Neutrophil (primary cell): Measurements from ENCODE around the gene SMIM41.

Source experiments
- H3K27ac ChIP-seq: fragments of 200-600 bp; sonication (generic); 2 replicates; pipeline ENCODE4 v1.5.1; 2016; ENCODE audit warnings: mild to moderate bottlenecking, moderate library complexity
- H3K27me3 ChIP-seq: fragments of 200-600 bp; sonication (generic); 2 replicates; pipeline ENCODE4 v1.6.0; 2016; ENCODE audit warnings: mild to moderate bottlenecking
- H3K36me3 ChIP-seq: fragments of 200-600 bp; sonication (generic); 2 replicates; pipeline ENCODE4 v1.5.1; 2017
- H3K4me1 ChIP-seq, 2 experiments: fragments of 200-600 bp in 1 of 2; sonication (generic) in 1 of 2; 1 replicate in 1 of 2; 2 replicates in 1 of 2; pipeline versions ENCODE4 v1.5.1 to v1.6.1; 2013 to 2016; ENCODE audit warnings: low read depth in 1 of 2, low read length in 1 of 2, mild to moderate bottlenecking in 1 of 2, moderate library complexity in 1 of 2; ENCODE audit not compliant: control insufficient read depth in 1 of 2, insufficient read depth in 1 of 2
- H3K4me3 ChIP-seq, 2 experiments: fragments of 200-600 bp in 1 of 2; sonication (generic) in 1 of 2; 1 replicate in 1 of 2; 2 replicates in 1 of 2; pipeline ENCODE4 v1.5.1; 2013 to 2016; ENCODE audit warnings: low read depth in 1 of 2, low read length in 1 of 2, mild to moderate bottlenecking in 1 of 2, moderate library complexity in 1 of 2
- H3K9me3 ChIP-seq: fragments of 200-600 bp; sonication (generic); 2 replicates; pipeline ENCODE4 v1.5.1; 2016
- TF ChIP-seq, protein P1 (sequence below): fragments of 200-600 bp; sonication (generic); IDR thresholded peaks from 2 replicates; pipeline ENCODE4 v1.5.1; 2016; ENCODE audit warnings: antibody characterized with exemption

SMIM41 gene

DNA sequence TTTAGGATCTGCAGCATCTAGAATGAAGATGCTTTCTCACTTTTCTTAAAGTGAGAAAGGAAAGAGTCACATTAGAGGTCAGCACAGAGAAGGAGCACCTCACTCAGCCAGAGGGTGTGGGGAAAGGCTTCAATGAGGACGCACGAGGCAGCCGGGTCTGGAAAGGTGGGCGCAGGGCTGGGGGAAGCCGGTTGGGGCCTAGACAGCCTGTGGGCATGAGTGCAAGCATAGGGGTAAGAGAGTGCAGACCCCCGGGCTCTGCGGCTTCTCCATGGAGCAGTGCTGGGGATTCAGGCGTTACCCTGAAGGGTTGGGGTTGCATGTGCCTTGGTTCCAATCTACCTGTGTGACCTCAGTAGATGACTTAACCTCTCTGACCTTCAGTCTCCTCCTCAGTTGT lies 62.4 kb downstream of the SMIM41 start:
- Histone ChIP-seq H3K27me3 (peaks cover 27% of the 10 kb centered on the region), H3K4me3 (no peak overlapping the region), H3K4me1 (no peaks in the 10 kb centered on the region), H3K36me3 (no peaks in the 10 kb centered on the region), H3K27ac (no peak overlapping the region), H3K9me3 (no peaks in the 10 kb centered on the region)
- TF ChIP-seq, protein P1, sequence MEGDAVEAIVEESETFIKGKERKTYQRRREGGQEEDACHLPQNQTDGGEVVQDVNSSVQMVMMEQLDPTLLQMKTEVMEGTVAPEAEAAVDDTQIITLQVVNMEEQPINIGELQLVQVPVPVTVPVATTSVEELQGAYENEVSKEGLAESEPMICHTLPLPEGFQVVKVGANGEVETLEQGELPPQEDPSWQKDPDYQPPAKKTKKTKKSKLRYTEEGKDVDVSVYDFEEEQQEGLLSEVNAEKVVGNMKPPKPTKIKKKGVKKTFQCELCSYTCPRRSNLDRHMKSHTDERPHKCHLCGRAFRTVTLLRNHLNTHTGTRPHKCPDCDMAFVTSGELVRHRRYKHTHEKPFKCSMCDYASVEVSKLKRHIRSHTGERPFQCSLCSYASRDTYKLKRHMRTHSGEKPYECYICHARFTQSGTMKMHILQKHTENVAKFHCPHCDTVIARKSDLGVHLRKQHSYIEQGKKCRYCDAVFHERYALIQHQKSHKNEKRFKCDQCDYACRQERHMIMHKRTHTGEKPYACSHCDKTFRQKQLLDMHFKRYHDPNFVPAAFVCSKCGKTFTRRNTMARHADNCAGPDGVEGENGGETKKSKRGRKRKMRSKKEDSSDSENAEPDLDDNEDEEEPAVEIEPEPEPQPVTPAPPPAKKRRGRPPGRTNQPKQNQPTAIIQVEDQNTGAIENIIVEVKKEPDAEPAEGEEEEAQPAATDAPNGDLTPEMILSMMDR, result no peak

DNA sequence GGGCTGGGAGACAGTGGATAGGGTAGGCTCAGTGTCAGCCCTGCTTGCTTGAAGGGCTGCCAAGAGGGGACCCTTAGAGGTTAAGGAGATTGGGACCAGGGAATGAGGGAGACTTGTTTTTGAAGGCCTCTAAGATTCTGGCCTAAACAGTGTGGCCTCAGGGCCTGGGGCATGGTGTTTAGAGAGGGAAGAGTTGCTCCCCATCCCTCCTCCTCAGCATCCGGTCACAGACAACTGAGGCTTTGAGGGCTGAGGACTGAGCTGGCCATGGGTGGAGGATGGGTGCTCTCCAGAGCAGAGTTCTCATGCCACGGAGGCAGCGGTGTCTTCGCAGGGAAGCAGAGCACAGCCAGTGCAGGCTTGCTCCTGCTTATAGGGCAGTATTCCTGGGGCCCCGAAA lies 62.9 kb downstream of the SMIM41 start:
- Histone ChIP-seq H3K36me3 (no peaks in the 10 kb centered on the region), H3K27me3 (peaks cover 23% of the 10 kb centered on the region), H3K9me3 (no peaks in the 10 kb centered on the region), H3K4me3 (no peak overlapping the region), H3K4me1 (no peaks in the 10 kb centered on the region), H3K27ac (no peak overlapping the region)
- TF ChIP-seq, protein P1, result no peak

DNA sequence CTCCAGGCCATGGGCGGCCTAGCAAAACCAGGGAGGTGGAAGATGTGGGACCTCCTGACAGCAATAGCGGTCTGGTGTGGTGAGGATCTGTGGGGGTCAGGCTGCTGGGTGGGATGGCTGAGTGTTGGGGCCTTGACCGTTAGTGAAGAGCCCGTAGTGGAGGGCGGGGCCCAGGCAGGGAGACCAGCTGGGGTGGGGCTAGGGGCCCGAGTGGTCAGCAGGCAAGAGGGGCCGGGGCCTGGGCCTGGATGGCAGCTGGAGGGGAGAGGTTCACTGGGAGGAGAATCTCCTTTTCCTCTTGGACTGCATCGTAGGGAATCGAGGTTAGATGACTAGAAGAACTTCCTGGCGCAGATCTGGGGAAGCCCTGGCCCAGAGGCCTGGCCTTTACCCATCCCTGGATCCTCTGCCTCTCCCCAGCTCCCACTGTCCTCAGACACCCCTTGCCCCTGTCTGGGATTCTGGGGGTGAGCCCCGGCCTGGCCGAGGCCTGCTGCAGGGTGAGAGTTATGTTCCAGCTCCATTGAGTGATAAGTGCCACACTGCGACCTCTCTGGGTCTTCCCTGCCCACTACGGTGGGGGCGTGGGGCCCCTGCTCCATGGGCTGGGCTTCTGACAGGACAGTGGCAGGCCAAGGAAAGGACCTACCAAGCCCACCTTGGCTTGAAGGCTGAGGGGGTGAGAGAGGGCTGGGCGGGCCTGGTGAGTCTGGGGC lies 65.2 kb downstream of the SMIM41 start:
- TF ChIP-seq, protein P1, result no peak
- Histone ChIP-seq H3K9me3 (no peaks in the 10 kb centered on the region), H3K27ac (no peak overlapping the region), H3K4me1 (no peaks in the 10 kb centered on the region), H3K27me3 (peaks cover 1% of the 10 kb centered on the region), H3K36me3 (no peaks in the 10 kb centered on the region), H3K4me3 (no peak overlapping the region)

DNA sequence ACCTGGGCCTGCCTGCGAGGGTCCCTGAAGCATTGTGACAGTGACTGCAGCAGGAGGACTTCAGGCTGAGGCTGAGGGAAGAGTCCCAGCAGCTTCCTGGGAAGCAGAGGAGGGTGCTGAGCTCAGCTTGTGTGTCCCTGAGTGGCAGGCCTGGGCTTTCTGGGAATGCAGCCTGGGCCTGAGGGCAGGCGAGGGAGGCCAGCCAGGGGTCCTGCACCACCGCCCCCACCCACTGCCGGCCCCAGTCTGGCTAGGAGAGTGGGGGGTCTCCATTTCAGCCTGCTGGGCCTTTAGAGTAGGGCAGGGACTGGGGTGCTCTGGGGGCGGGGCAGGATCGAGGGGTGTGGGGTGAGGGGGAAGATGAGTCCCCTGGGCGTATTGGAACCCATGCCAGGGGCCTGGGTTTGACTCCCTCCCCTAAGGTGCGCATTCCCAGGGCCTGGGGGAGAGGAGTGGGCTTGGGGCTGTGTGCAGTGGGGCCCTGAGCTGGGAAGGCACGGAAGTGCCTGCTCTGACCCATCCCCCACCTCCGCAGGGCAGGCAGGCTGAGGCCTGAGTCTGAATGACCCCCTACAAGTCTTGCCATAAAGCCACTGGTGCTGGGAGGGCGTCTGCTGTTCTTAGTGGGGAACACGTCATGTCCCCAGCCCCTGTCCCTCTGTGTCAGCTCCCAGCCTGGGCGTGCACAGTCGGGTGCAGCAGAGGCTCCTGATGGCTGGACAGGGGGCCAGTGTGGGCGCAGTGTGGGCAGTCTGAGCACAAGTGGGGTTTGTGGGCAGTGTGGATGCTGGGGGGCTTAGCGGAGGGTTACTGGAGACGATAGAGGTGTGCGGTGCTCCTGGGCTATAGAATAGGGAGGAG lies 66.0 kb downstream of the SMIM41 start:
- H3K27me3 ChIP-seq, result peaks cover 5% of the 10 kb centered on the region
- no peaks in the 10 kb centered on the region for H3K4me1 ChIP-seq
- no peak overlapping the region for H3K27ac ChIP-seq
- no peaks in the 10 kb centered on the region for H3K36me3 ChIP-seq
- H3K4me3 ChIP-seq, result no peak overlapping the region
- TF ChIP-seq, protein P1, result no peak
- no peaks in the 10 kb centered on the region for H3K9me3 ChIP-seq

DNA sequence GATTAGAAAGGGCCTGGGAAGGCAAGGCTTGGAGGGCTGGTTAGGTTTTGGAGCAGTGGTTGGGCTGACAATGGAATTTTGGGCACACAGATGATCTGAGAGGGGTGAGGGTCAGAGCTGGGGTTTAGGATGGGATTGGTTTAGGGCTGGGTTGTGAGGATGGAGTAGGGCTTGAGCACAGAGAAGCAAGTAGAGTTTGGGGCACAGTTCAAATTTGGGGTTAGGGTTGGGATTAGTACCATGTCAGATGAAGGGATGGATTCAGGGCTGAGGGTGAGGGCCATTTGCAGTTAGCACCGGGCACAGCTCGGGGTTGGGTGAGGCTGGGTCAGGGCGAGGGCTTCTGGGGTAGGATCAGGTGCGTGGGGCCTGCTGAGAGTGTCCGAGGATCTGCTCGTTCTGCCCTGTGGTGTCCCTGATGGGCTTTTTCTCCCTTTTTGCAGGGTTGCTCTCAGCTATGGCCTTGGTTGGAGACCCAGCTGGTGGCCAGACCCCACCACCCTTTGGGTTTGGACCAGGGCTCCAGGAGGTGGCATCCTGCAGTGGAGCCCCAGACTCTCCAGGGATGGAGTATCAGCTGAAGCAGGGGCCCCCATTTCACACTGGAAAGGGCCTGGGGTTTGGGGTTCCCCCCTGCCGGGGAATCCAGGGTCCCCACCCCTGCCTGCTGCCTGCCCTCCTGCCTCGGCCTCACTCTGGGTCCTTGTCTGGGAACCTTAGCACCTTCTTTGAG lies 66.8 kb downstream of the SMIM41 start:
- TF ChIP-seq, protein P1, result no peak
- Histone ChIP-seq H3K4me3 (no peak overlapping the region), H3K27ac (no peak overlapping the region), H3K4me1 (no peaks in the 10 kb centered on the region), H3K9me3 (no peaks in the 10 kb centered on the region), H3K27me3 (peaks cover 13% of the 10 kb centered on the region), H3K36me3 (no peaks in the 10 kb centered on the region)
